Measurements from ENCODE around the gene NDC1.
"Not testable (repeated sequence)": the region's sequence is repeated elsewhere in the genome, so short reads cannot be mapped to it uniquely, and the experiment has no call there.

Gene NDC1, protein sequence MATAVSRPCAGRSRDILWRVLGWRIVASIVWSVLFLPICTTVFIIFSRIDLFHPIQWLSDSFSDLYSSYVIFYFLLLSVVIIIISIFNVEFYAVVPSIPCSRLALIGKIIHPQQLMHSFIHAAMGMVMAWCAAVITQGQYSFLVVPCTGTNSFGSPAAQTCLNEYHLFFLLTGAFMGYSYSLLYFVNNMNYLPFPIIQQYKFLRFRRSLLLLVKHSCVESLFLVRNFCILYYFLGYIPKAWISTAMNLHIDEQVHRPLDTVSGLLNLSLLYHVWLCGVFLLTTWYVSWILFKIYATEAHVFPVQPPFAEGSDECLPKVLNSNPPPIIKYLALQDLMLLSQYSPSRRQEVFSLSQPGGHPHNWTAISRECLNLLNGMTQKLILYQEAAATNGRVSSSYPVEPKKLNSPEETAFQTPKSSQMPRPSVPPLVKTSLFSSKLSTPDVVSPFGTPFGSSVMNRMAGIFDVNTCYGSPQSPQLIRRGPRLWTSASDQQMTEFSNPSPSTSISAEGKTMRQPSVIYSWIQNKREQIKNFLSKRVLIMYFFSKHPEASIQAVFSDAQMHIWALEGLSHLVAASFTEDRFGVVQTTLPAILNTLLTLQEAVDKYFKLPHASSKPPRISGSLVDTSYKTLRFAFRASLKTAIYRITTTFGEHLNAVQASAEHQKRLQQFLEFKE

DNA sequence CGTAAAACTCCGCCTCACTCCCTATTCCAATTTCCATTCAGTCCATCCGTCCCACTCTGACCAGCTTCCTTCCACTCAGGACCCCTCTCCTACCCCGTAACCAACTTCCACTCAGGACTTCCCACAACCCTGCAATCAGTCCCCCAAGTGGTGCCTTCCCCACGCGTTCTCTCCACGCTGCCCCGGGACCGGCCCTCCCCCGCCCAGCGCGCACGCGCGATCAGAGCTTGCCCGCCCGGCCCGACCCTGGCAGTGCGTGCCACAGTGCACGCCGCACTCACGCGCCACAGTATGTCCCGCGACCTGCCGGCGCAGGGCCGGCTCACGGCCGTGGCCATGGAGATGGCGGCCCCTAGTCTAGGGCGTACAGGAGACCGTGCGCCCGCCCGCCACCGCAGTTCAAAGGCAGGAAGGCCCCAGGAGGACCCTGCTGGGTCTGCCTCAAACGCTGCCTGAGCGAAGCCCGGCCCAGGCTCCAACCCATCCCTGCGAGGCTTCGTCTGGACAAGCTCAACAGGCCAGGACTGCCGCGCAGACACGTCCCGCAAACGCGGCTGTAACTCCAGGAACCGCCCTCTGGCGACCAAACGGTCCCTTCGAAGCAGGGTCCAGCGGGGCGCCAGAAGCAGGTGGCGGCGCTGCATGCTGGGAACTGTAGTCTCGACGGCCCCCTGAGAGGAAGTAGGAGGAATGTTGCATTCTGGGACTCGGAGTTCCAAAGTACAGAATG is at the start of gene NDC1:
NDC1 (minus strand) TSS at position 373 of the 730 bp plus-strand sequence; CDS start at position 338, 35 bp downstream.
- peak; percentile 96 for DNase-seq

DNA sequence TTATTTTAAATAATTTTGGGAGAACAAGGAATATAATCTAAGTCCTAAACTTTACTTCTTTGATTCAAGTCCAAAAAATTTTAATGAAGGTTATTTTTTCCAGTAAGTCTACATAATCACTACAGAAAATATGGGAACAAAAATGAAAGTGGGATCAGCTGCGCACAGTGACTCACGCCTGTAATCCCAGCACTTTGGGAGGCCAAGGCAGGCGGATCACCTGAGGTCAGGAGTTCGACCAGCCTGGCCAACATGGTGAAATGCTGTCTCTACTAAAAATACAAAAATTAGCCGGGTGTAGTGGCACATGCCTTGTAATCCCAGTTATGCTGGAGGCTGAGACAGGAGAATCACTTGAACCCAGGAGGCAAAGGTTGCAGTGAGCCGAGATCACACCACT is 45.5 kb upstream of the NDC1 start:
- not testable (repeated sequence) for DNase-seq

DNA sequence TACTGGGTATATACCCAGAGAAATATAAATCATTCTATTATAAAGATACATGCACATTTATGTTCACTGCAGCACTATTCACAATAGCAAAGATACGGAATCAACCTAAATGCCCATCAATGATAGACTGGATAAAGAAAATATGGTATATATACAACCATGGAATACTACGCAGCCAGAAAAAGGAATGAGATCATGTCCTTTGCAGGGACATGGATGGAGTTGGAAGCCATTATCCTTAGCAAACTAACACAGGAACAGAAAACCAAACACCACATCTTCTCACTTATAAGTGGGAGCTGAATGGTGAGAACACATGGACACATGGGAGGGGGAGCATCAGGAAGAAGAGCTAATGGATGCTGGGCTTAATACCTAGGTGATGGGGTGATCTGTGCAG is 43.8 kb upstream of the NDC1 start:
- not testable (repeated sequence) for DNase-seq

DNA sequence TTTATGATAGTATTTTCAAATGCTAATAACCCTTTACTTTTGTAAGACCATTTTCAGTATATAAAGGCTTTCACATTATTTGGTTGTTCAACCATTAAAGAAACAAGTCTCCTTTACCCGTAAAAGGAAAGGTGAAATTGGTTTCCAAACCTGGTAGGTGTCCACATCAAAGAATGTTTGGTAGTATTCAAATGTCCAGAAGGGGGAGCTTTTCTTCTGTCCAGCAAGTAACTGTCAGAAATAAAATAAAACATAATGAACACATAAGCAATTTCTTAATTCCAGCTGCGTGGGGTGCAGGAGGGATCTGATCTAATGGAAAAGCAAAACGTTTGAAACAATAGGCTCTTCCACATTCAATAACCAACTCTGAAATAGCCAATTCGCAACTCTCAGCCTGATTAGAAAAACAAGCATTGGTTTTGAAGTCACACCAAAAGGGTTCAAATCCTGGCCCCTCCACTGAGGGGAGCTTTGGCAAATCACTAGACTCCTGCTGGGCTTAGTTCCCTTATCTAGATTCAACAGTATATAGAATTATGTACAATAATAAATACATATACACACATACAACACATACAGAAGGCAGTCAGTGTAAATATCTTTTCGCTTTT is 40.5 kb upstream of the NDC1 start:
- peak; percentile 61 for DNase-seq

DNA sequence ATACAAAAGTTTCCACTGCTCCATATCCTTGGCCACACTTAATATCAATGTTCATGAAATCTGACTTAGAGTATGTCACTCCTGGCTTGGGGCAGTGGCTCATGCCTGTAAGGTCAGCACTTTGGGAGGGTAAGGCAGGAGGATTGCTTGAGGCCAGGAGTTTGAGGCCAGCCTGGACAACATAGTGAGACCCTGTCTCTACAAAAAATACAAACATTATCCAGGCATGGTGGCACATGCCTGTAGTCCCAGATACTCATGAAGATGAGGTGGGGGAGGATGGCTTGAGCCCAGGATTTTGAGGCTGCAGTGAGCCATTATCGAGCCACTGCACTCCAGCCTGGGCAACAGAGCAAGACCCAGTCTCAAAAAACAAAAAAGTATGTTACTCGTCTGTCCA is 37.1 kb upstream of the NDC1 start:
- not testable (repeated sequence) for DNase-seq

DNA sequence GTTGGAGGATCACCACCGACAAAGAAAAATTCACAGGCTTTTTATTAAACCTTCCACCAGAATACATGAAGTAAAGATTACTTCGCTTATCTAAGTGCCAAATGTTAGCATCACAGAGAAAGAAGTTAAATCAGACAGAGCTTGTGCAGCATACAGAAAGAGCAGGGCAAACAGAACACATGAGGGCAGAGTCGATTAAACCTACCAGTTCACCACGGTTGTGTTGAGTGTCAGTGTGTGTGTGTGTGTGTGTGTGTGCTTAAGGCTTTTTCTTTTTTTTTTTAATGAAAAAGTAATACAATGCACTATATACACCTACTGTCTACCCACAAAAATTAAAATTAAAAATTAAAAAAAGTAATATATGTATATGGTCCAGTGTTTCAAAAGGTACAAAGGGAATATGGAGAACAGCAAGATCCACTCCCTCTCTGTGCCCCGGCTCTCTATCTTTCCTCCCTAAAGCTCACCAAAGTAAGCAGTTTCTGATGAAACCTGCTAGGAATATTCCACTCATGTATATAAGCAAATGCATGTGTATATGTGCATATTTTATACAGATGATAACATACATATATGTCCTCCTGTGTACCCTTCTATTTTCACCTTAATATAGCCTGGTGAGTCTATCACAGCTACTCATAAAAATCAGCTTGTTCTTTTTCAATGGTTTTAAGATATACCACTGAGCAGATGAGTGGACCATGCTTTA is 33.8 kb upstream of the NDC1 start:
- no peak for DNase-seq

DNA sequence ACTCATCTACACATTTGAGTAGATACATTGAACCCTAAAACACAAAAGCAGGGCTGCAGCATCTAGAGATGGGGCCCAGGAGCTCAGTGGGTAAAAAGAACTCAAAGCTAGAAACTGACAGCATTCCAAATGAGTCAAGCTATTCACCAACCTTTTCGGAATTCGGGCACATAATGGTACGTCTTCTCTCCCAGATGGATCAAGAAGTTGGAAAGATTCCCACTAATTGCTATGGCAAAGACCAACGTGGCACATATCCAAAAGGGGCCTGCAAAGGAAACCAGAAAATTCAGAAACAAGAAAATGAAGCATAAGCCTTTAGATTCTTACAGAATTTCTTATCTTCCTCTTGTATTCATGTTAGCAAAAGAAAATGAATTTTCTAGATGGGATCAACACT is 33.1 kb upstream of the NDC1 start:
- no peak for DNase-seq

DNA sequence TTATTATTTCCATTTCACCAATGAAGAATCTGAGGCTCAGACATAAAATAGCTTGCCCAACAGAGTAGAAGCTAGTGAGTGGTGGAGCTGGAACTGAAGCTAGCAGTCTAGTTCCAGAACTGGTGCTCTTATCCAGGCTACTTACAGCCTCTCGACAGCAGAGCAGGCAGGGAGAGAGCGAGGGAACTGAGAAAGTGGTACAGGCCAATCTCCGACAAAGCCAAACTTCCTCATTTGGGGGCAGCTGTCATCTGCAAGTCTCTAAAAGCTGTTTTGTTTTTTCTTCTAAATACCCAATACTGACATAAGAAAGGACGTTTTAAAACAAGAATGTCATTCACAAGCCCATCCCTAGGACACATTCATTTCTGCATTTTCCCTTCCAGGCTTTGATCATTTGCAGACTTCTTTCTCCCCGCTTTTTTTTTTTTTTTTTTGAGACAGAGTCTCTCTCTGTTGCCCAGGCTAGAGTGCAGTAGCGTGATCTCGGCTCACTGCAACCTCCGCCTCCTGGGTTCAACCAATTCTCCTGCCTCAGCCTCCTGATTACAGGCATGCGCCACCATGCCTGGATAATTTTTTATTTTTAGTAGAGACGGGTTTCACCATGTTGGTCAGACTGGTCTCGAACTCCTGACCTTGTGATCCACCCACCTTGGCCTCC is 31.5 kb upstream of the NDC1 start:
- no peak for DNase-seq

DNA sequence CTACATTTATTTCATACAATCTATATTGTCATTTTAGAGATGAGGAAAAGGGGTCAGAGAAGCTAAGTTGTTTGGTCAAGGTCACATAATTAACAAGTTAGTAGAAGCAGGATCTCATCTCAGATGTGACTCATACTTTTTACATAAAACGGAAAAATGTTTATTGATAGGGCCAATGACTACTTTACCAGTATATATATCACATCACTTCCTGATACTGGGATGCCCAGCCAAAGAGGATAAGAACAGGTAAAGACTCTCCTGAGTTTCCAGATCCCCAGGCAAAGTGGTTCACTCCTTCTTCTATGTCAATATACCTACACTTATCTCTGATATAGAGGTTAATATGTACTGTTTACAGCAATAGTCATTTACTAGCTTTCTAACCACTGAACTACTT is 30.5 kb upstream of the NDC1 start:
- no peak for DNase-seq

DNA sequence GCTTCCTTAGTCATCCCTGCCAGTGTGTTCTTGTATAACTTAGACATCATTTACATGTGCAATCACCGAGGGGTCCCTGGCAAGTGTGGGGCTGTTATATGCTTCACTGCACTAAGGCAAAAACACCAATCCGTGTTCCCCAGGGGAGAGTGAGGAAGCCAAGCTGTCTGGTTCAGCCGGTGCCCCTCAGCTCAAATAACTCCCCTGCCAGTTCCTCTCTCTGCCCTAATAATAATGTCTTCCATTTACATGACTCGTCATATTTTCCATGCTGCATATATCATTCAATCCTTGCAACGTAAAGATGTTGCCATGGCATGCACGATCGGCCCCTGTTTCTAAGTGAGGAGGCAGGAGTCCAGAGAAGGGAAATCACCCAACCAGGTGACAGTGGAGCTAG is 24.4 kb upstream of the NDC1 start:
- no peak for DNase-seq

DNA sequence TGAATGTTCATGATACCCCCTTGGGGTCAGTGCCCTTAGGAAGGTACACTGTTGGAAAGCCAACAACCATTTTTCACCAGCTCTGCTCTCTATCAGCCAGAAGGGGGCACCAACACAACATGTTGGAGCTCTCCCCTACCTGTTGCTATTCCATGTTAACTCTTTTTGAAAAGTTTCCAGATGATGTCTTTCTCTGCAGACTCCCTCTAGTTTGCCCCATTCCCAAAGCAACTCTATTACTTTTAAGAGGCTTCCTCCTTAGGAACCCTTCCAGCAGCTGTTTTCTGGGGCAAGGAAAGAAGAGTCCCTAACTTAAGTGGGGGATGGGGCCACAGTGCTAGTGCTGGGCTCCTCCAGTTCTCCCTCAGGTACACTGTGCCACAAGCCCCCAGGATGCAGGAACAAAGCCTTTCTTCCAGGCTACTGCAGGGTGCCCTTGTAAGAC is 22.9 kb upstream of the NDC1 start:
- peak; percentile 63 for DNase-seq

DNA sequence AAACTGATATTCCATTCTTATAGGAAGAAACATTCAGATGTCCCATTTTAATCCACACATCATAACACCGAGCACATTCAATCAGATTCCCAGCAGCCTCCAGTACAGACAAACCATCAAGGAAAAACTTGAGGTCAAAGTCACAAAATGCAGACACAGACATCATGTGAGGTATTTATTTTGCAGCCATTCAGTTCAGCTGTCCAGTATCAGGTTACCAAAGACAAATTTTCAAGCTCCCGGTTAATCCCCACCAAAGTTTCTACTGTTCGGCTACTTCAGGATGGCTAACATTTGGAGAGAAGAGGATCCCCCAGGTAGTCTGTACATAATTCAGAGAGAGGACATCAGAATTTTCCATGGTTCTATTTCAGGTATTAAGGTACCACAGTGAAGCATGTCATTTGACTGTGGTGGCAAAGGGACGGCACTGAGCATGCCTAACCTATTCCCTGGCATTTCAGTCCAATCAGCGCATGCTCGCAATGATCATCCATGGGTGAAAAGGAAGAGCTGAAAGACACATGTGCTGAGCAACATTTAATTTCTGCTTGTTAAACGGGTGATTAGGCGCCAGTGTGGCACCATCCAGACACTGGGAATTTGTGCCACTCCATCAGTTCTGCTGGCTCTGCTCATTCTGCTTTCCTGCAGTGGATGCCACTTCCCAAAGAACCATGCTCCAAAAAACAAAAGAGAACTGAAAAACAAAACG is 13.6 kb upstream of the NDC1 start:
- DNase-seq, result no peak

DNA sequence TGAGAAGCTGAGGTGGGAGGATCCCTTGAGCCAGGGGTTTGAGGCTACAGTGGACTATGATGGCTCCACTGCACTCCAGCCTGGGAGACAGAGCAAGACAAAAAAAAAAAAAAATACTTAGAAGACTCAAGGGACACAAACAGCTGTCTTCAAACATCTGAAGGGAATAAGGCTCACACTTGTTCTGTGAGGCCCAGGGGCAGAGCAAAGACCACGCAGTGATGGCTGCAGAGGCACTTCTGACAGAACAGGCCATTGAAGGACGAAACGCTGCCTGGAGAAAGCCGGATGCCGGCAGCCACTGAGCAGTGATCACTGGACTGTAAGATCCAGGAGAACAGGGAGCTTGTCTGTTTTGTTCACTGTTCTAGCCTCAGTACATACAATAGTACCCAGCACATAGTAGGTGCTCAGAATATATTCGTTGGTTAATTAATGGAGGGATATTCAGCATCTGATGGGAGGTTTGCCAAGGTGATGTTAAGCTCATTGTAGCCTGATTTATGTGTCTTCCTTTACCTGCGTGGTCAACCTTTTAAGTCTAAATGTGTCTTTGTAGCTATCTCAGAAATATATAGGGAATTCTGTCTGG is 12.1 kb upstream of the NDC1 start:
- no peak for DNase-seq

DNA sequence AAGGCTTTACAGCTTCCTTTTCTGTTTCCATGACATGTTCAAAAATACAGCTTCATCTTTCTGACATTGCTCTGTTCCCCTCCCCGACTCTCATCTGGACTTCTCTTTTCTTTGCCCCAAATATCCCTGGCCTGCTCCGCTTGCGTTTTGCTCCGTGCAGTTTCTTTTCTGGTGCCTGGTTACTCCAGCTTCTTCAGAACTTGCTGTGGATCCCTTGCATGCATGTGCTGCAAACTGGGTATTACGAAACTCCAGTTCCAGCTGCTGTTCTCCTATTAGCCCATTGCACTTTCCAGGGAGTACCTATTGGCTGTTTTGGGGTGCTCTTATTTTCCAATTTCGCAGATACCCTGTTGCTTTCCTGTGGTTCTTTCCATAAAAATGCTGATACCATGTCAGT is 9.9 kb upstream of the NDC1 start:
- no peak for DNase-seq

DNA sequence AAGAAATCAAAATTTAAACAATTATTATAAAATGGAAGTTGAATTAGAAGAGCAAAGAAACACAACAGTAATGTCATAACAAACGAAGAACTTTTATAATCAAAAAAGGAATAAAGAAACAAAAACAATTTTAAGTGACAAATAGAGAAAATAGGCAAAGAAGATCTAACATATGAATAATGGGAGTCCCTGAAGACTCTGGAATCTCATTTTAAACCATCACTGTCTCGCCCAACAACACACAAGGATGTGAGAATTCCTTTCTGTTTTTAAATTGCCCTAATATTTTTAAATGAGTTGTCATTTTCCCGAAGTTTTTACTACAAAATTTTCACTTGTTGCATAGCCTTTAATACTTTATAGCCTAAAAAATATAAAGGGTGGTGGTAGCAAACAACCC is 4.3 kb upstream of the NDC1 start:
- no peak for DNase-seq

DNA sequence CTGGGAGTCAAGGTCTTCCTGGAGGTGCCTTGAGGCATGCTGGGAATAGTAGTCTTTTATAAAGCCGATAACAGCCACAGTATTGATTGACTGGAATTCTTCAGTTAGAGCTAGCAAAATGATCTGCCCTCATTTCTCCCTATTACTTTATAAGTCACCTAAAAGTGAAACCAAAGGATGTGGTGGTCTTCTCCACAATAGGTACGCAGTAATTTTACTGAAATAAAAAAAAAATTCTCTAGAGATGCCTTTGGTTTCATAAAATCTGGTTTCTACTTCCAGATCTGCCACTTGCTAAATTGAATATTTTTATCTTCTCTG is 518 bp upstream of the NDC1 start:
- no peak for DNase-seq

DNA sequence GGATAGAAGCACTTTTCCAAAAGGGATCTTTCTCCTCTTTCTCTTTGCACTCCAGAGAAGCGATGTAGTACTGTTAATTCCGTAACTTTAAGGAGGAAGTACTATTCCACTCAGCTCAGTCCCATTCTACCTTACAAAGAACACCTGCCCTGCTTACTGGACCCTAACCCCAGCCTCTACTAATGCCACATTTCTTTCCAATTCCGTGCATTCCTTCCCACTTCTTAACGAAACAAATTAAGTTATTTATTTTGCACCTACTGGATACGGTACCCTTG is 511 bp downstream of the NDC1 start:
- DNase-seq, result no peak

DNA sequence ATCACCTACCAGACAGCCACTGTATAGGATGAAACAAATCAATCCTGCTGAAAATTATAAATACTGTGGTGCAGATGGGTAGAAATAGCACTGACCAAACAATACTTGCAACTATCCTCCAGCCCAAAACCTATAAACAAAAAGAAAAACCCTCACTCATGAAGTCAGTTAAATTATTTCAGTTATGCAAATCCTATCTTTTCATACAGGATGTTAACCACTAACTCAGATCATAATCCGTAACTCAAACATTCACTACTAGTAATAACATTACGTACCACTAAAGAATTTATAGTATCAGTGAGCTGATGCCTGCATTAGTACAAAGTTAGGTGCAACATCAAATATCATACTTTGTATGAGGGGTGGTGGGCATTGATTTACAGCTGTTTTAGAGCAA is 2.6 kb downstream of the NDC1 start:
- no peak for DNase-seq

DNA sequence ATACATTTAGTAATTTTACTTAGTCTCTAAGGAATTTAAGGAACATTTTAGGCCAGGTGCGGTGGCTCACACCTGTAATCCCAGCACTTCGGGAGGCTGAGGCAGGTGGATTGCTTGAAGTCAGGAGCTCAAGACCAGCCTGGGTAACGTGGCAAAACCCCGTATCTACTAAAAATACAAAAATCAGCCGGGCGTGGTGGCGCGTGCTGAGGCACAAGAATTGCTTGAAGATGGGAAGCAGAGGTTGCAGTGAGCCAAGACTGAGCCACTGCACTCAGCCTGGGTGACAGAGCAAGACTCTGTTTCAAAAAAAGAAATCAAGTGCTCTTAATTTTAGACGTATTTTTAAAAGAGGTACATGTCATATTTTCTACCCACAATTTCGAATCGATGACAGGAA is 3.3 kb downstream of the NDC1 start:
- DNase-seq, result no peak

DNA sequence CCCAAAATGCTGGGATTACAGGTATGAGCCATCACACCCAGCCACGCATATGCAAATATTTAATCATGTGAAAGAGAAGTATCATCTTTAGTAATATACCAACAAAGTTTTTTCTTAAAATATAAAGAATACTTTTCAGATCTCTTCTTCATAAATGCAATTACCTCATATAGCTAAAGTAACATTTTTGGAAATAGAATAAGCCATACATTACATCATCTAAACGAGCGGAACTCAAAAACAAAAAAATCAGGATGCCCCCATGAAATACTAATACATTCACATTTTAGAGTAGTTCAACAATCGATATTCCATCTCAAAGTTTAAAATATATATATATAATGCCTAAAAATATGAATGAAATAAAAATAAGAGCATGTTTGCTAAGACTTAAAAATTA is 4.7 kb downstream of the NDC1 start:
- DNase-seq, result no peak

DNA sequence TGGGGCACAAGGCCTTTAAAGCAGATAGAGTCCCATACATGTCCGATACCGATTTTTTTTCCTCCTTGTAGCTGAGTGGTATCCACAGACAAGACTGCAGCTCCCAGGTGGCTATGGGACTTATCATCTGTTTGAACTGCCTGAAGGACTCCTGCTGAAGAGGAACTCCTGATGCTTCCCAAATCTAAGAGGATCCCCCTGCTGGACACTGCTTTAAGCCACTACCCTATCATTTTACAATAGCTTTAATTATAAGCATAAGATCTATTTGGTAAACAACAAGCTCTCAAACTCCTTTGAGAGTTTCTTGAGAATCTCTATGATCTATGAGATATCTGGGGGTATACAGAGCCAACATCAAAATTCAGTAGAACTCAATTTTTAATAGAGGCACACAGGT is 11.7 kb downstream of the NDC1 start:
- DNase-seq, result no peak

DNA sequence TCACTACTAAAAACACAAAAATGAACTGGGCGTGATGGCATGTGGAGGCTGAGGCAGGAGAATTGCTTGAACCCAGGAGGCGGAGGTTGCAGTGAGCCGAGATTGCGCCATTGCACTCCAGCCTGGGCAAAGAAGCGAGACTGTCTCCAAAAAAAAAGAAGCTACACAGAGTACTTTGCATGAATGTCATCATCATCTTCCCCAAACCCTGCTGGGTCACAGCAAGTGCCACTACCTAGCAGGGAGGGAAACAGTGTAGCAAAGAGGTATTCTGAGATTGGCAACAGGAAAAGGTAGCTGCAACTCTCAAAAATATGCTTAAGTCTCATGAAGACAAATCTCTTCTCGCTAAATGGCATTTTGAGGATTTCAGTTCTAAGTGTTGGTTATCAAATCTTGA is 12.8 kb downstream of the NDC1 start:
- DNase-seq, result no peak

Data from activated CD4-positive, alpha-beta T cell treated with anti-CD3 and anti-CD28 coated beads, Interleukin-10, Interleukin-2, amounts not matched to agents 100 ng/mL and 50 ng/mL, durations not matched to agents 16 hours and 8 hours (primary cell).